Heart right ventricle (tissue), 16 donors: ENCODE measurements around the gene REXO1. TPM values are rescaled to one million over a fixed set of nuclear protein-coding genes. Genes with fewer than 3 reads are reported as not detected.

ENCODE experiments used
- ATAC-seq, 8 donors: fragments of 200-7000 bp; cut with Tn5 transposase; one replicate each; pipeline ENCODE4 v1.9.1; 2020; ENCODE audit warnings: mild to moderate bottlenecking in 8 of 8, moderate library complexity in 8 of 8, moderate number of reproducible peaks in 1 of 8
- DNase-seq, 2 donors: peaks; one replicate each; pipeline ENCODE4 v3.0.0-alpha.2; 2020
- H3K27ac ChIP-seq, 10 donors: fragments of 200-600 bp; sonication (generic) in 2 of 10; one replicate each; pipeline versions ENCODE4 v1.5.0 to v1.8.0; 2020 to 2022; ENCODE audit warnings: mild to moderate bottlenecking in 3 of 10
- H3K27me3 ChIP-seq, 7 donors: fragments of 200-600 bp; one replicate each; pipeline ENCODE4 v1.8.0; 2021 to 2022; ENCODE audit warnings: mild to moderate bottlenecking in 2 of 7
- H3K36me3 ChIP-seq, 9 donors: fragments of 200-600 bp; sonication (generic) in 1 of 9; one replicate each; pipeline versions ENCODE4 v1.5.0 to v1.8.0; 2020 to 2022; ENCODE audit warnings: mild to moderate bottlenecking in 2 of 9
- H3K4me1 ChIP-seq, 9 donors: fragments of 200-600 bp; sonication (generic) in 1 of 9; one replicate each; pipeline versions ENCODE4 v1.5.0 to v1.8.0; 2020 to 2022; ENCODE audit warnings: mild to moderate bottlenecking in 4 of 9
- H3K4me3 ChIP-seq, 10 donors: fragments of 200-600 bp; sonication (generic) in 2 of 10; one replicate each; pipeline versions ENCODE4 v1.5.0 to v1.8.0; 2020 to 2022; ENCODE audit warnings: mild to moderate bottlenecking in 7 of 10, moderate library complexity in 2 of 10
- H3K9me3 ChIP-seq, 11 donors: fragments of 200-600 bp in 10 of 11; sonication (generic) in 2 of 11; one replicate each; pipeline versions ENCODE4 v1.5.0 to v1.8.0; 2013 to 2022; ENCODE audit warnings: mild to moderate bottlenecking in 2 of 11, control low read depth in 1 of 11, moderate library complexity in 1 of 11
- WGBS, 2 donors: extraction: QIAGEN DNeasy Blood & Tissue Kit; methylation state at CpG; one replicate each; pipeline ENCODE4 v1.1.7; 2013; ENCODE audit warnings: inconsistent platforms in 1 of 2; 5-methylcytosine and 5-hydroxymethylcytosine counted together
- intact Hi-C, 10 donors: fragments of 100-400 bp; cut with DNase I; formaldehyde crosslinking; loops; one replicate each; pipeline versions ENCODE4 v1.11.1 to v1.14.2; 2022
- polyA plus RNA-seq, 2 donors: library from polyadenylated mRNA; stranded (reverse); fragments of 200-250 nt; gene quantifications; one replicate each; pipeline ENCODE4 v1.2.3, GENCODE V29; 2013
- total RNA-seq, 10 donors: library from RNA; stranded (reverse); fragmentation: NEBNext Ultra II Directional in 3 of 10; extraction: Animal tissue kit (Norgen Biotek cat#: 25700) in 3 of 10; gene quantifications; one replicate each; pipeline versions ENCODE4 v1.2.1 to v1.2.4, GENCODE V29; 2021 to 2023
- TF ChIP-seq, protein P1 (sequence below), 9 donors: fragments of 200-600 bp; sonication (generic) in 2 of 9; IDR thresholded peaks; one replicate each; pipeline versions ENCODE4 v1.5.0 to v1.8.0; 2021 to 2022; ENCODE audit warnings: antibody characterized with exemption in 9 of 9, mild to moderate bottlenecking in 5 of 9, moderate library complexity in 1 of 9
- donor health status: Arrhythmogenic right ventricular cardiomyopathy.
- donor health status: ischemic (EF 13 %, LVEDD 7.1; RV severe dilation, severe dysfunction).
- donor health status: healthy with polysubstance abuse.
- donor health status: DM: no; HTN: yes; CAD: no.
- donor health status: DM: no; HTN: no; CAD: no.
- donor health status: ischemic (EF 25% LVEDD 6.9; RV normal size, moderate dysfunction).
- donor health status: ischemic (EF 25% LVEDD 5.7; RV mildly dilated, moderate dysfunction).
- donor health status: healthy.
- donor health status: DM: yes; HTN: yes; CAD: no.
- donor health status: Ischemic cardiomyopathy.
- donor health status: ischemic (EF 35%, LVEDD 5.7; RV mildly dilated, moderate dysfunction).
- donor health status: nonischemic (EF 11% LVEDD 7.7; RV severe dilation, severe dysfunction).
- donor health status: DM: yes; HTN: yes; CAD: no.
- donor health status: PGD.
- donor health status: ischemic (EF 29% LVEDD 5.4; RV normal size, mild dysfunction).
- donor health status: nonischemic (EF 23%, LVEDD 6.1; RV moderate dilation, normal function).

Gene REXO1
- total and polyA plus RNA-seq, 12 donors: 13.1 to 20.6 (median 16.5) TPM

DNA sequence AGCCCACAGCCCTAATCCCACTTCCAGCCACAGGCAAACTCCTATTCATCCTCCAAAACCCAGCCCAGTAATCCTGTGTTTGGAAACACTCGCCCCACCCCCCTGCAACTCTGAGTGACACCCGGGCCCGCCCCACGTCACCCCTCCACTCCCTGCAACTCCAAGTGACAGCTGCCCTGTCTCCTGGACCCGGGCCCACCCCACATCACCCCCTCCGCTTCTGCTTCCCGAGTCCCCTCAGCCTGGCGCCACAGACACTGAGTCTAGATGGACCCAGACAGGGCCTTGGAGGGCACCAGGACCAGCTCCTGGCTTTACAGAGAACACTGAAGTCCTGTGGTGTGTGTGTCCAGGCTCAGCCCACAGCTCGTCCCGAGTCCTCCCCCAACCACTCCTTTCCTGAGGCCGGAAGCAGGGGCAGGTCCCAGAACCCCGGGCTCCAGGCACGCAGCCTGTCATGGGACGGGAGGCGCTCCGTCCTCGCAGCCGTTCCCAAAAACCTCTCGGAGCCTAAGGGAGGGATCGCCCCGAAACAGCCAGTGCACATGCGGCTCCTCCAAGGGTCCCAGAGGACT is 7.7 kb downstream of the REXO1 start:
- TF ChIP-seq, protein P1, sequence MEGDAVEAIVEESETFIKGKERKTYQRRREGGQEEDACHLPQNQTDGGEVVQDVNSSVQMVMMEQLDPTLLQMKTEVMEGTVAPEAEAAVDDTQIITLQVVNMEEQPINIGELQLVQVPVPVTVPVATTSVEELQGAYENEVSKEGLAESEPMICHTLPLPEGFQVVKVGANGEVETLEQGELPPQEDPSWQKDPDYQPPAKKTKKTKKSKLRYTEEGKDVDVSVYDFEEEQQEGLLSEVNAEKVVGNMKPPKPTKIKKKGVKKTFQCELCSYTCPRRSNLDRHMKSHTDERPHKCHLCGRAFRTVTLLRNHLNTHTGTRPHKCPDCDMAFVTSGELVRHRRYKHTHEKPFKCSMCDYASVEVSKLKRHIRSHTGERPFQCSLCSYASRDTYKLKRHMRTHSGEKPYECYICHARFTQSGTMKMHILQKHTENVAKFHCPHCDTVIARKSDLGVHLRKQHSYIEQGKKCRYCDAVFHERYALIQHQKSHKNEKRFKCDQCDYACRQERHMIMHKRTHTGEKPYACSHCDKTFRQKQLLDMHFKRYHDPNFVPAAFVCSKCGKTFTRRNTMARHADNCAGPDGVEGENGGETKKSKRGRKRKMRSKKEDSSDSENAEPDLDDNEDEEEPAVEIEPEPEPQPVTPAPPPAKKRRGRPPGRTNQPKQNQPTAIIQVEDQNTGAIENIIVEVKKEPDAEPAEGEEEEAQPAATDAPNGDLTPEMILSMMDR (IDR thresholded peaks at IDR 0.05): no peak
- intact Hi-C loops: no loop called here
- ATAC-seq (peak in 7 of 8 donors; percentile 59 to 86 (median 81)), DNase-seq (peak; percentile 57 to 69)
- peak overlapping the region in 9 of 10 donors; percentile 53 to 84 (median 77) for H3K27ac ChIP-seq
- peaks cover 0 to 31% (median 0%) of the 10 kb centered on the region in 9 donors for H3K36me3 ChIP-seq
- H3K27me3 ChIP-seq: no peaks in the 10 kb centered on the region
- H3K4me1 ChIP-seq: peaks cover 13 to 94% (median 80%) of the 10 kb centered on the region in 9 donors
- no peaks in the 10 kb centered on the region for H3K9me3 ChIP-seq
- peak overlapping the region in 9 of 10 donors; percentile 22 to 55 (median 49) for H3K4me3 ChIP-seq
- 41 to 47% methylated on average over 22 of the region's 22 CpGs for WGBS, 2 donors

DNA sequence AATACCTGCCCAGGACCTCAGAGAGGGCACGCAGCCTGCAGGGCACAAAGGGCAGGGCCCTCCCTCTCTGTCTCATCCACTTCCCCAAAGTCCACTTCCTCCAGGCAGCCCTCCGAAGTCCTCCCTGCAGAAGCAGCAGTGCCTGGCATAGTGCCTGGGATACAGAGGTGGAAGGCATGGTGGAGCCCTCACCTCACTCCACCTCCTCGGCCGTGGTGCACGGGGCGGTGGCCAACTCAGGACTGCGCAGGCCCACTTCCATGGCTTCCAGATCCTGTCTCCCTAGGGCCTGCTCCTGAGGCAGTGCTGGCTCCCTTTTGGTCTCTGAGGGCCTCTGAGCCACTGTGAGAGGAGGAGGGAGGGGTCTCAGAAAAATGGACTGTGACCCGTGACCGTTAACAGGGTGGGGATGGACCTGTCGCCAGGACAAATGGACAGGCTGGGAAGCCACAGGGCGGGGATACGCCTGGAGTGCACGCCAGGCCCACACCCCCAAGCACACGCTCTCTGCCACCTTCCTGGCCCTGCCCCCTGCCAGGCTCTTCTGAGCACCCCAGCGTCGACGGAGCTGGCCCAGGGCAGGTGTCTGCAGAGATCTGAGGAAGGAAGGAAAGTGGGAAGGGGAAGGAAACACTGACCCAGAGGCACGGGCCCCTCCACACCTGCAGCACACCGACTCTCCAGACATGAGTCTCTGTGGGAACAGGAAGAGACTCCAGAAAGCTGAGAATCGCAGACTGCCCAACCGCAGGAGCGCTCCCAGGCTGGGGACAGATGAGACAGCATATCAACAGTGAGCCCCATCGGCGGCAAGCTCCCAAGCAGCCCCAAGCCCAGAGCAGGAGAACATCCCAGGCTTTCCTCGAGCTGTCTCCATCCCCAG is 8.4 kb downstream of the REXO1 start:
- Histone ChIP-seq H3K9me3 (no peaks in the 10 kb centered on the region), H3K27ac (peak overlapping the region in 9 of 10 donors; percentile 47 to 84 (median 77)), H3K4me1 (peaks cover 13 to 91% (median 74%) of the 10 kb centered on the region in 9 donors), H3K36me3 (peaks cover 0 to 26% (median 0%) of the 10 kb centered on the region in 9 donors), H3K27me3 (no peaks in the 10 kb centered on the region), H3K4me3 (peak overlapping the region in 5 of 10 donors; percentile 31 to 55 (median 49))
- TF ChIP-seq, protein P1 (IDR thresholded peaks at IDR 0.05): no peak
- no peak for DNase-seq
- intact Hi-C loops: no loop called here
- peak in 1 of 8 donors; percentile 10 for ATAC-seq
- whole genome bisulfite sequencing, 2 donors: 60 to 67% methylated on average over 25 of the region's 25 CpGs

DNA sequence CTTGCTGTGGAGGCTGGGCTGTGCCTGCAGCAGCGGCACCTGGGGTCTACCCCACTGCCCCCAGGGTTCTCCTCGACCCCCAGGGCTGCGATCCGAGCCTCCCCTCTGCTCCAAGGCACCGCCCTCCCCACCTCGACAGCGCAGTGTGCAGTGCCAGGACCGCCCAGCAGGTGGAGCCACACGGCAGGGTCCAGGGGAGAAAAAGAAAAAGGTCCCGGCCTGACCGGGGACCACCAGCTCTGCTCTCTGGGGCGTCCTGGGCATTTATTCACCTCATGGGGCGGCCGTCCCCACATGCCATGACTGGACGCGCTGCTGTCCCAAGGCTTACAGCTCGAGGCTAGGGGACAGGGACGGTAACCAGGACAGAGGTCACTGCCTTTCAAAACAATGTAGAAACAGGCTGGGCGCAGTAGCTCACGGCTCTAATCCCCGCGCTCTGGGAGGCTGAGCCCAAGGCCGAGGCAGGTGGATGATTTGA is 10.6 kb downstream of the REXO1 start:
- intact Hi-C loops: no loop called here
- H3K4me1 ChIP-seq: peaks cover 10 to 87% (median 52%) of the 10 kb centered on the region in 9 donors

DNA sequence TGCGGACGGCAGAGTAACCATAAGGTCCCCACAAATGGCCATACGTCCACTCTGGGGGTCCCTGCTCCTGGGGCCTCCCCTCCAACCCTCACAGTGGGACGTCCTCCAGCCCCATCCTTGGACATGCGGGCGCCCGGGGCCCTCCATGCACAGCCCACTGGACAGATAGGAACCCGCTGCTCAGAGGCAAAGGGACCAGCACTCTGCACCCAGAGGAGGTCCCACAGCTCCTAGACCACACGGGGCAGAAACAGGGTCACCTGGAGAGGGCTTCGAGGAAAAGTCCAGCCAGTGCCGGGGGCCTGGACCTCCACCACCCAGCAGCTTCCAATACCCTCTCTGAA is 11.1 kb downstream of the REXO1 start:
- peaks cover 0 to 21% (median 0%) of the 10 kb centered on the region in 9 donors for H3K36me3 ChIP-seq
- H3K9me3 ChIP-seq: no peaks in the 10 kb centered on the region
- no peak for DNase-seq
- peaks cover 6 to 82% (median 48%) of the 10 kb centered on the region in 9 donors for H3K4me1 ChIP-seq
- H3K27me3 ChIP-seq: no peaks in the 10 kb centered on the region
- intact Hi-C loops: no loop called here
- TF ChIP-seq, protein P1 (IDR thresholded peaks at IDR 0.05): no peak
- ATAC-seq: no peak
- no peak overlapping the region for H3K4me3 ChIP-seq
- no peak overlapping the region for H3K27ac ChIP-seq
- 71 to 74% methylated on average over 11 of the region's 11 CpGs for WGBS, 2 donors

More for the DNA sequence above, 10.6 kb downstream of the REXO1 start:
- TF ChIP-seq, protein P1 (IDR thresholded peaks at IDR 0.05): peak; percentile 59 to 98 (median 88)
- no peak for DNase-seq
- no peak overlapping the region for H3K4me3 ChIP-seq
- WGBS, 2 donors: 37% methylated on average over 23 of the region's 23 CpGs
- peaks cover 0 to 19% (median 0%) of the 10 kb centered on the region in 9 donors for H3K36me3 ChIP-seq
- no peaks in the 10 kb centered on the region for H3K27me3 ChIP-seq
- peak overlapping the region in 1 of 10 donors; percentile 10 for H3K27ac ChIP-seq
- no peaks in the 10 kb centered on the region for H3K9me3 ChIP-seq
- ATAC-seq: peak in 6 of 8 donors; percentile 6 to 35 (median 11)
